HEK293 (cell line): ENCODE results near the gene SOX9.

Experiments used
- CTCF ChIA-PET: fragments of 350-600 bp; formaldehyde crosslinking; extraction: SDS; loops from one replicate; lab custom pipeline; 2021; ENCODE audit warnings: antibody characterized with exemption; lab: Yijun Ruan, JAX
- POLR2A ChIA-PET: fragments of 300-600 bp; formaldehyde crosslinking; extraction: SDS; loops from one replicate; lab custom pipeline; 2020; ENCODE audit warnings: antibody characterized with exemption, inconsistent platforms; lab: Yijun Ruan, JAX
- H3K27ac ChIP-seq: fragments of 200-500 bp; sonication (Bioruptor generic); 2 replicates; pipeline ENCODE4 v1.5.1; 2014; ENCODE audit warnings: low read depth, low read length, control low read depth, inconsistent platforms; ENCODE audit errors: extremely low read depth
- H3K36me3 ChIP-seq, 2 experiments: fragments of 200-500 bp in 1 of 2; sonication (Bioruptor generic) in 1 of 2; 1 replicate in 1 of 2; 2 replicates in 1 of 2; pipeline ENCODE4 v1.5.1; 2014 to 2017; ENCODE audit warnings: inconsistent platforms in 2 of 2, low read length in 2 of 2; ENCODE audit not compliant: control insufficient read depth in 2 of 2, insufficient read depth in 1 of 2
- H3K4me1 ChIP-seq: fragments of 200-500 bp; sonication (Bioruptor generic); 2 replicates; pipeline ENCODE4 v1.5.1; 2014; ENCODE audit warnings: mild to moderate bottlenecking, low read length, inconsistent platforms; ENCODE audit not compliant: control insufficient read depth, insufficient read depth
- H3K4me3 ChIP-seq: 2 replicates; pipeline ENCODE4 v1.5.1; 2011; ENCODE audit warnings: low read depth, mild to moderate bottlenecking, control low read depth, low read length, moderate library complexity
- H3K9me3 ChIP-seq: fragments of 200-500 bp; sonication (Bioruptor generic); 2 replicates; pipeline ENCODE4 v1.5.1; 2014; ENCODE audit warnings: low read depth, low read length, inconsistent platforms; ENCODE audit not compliant: control insufficient read depth, insufficient read depth
- HOXA7 ChIP-seq: sonication (generic); formaldehyde crosslinking; IDR thresholded peaks from 2 replicates; pipeline ENCODE4 v1.8.1; 2022; ENCODE audit warnings: missing genetic modification reagents, borderline replicate concordance
- KLF1 ChIP-seq: fragments of 450-650 bp; formaldehyde crosslinking; IDR thresholded peaks from 2 replicates; pipeline ENCODE4 v1.5.1; 2016; ENCODE audit warnings: missing biosample characterization, missing genetic modification characterization
- SP3 ChIP-seq: fragments of 450-650 bp; formaldehyde crosslinking; IDR thresholded peaks from 2 replicates; pipeline ENCODE4 v1.5.1; 2016; ENCODE audit warnings: missing biosample characterization, missing genetic modification characterization
- ZBTB11 ChIP-seq: fragments of 450-650 bp; formaldehyde crosslinking; conservative IDR thresholded peaks from 2 replicates; pipeline ENCODE4 v1.5.1; 2016; ENCODE audit warnings: low read depth, missing biosample characterization, missing genetic modification characterization
- ZBTB20 ChIP-seq: fragments of 450-650 bp; formaldehyde crosslinking; IDR thresholded peaks from 2 replicates; pipeline ENCODE4 v1.5.1; 2016; ENCODE audit warnings: missing biosample characterization, missing genetic modification characterization
- ZEB2 ChIP-seq: fragments of 450-650 bp; formaldehyde crosslinking; IDR thresholded peaks from 2 replicates; pipeline ENCODE4 v1.5.1; 2016; ENCODE audit warnings: missing biosample characterization, missing genetic modification characterization
- ZFHX2 ChIP-seq: fragments of 450-650 bp; formaldehyde crosslinking; conservative IDR thresholded peaks from 2 replicates; pipeline ENCODE4 v1.5.1; 2016; ENCODE audit warnings: missing biosample characterization, missing genetic modification characterization
- ZNF132 ChIP-seq: fragments of 450-650 bp; formaldehyde crosslinking; IDR thresholded peaks from 2 replicates; pipeline ENCODE4 v1.5.1; 2017; ENCODE audit warnings: missing biosample characterization, missing genetic modification characterization, borderline replicate concordance
- ZNF23 ChIP-seq: fragments of 450-650 bp; formaldehyde crosslinking; IDR thresholded peaks from 2 replicates; pipeline ENCODE4 v1.5.1; 2016; ENCODE audit warnings: missing biosample characterization, missing genetic modification characterization, borderline replicate concordance
- ZNF350 ChIP-seq: fragments of 450-650 bp; formaldehyde crosslinking; IDR thresholded peaks from 2 replicates; pipeline ENCODE4 v1.5.0; 2017; ENCODE audit warnings: missing biosample characterization, mild to moderate bottlenecking, missing genetic modification characterization
- ZNF394 ChIP-seq: fragments of 450-650 bp; formaldehyde crosslinking; IDR thresholded peaks from 2 replicates; pipeline ENCODE4 v1.5.1; 2016; ENCODE audit warnings: missing biosample characterization, missing genetic modification characterization, mild to moderate bottlenecking, moderate library complexity, borderline replicate concordance
- ZNF501 ChIP-seq: fragments of 450-650 bp; formaldehyde crosslinking; IDR thresholded peaks from 2 replicates; pipeline ENCODE4 v1.5.1; 2016; ENCODE audit warnings: missing biosample characterization, missing genetic modification characterization
- ZNF558 ChIP-seq: fragments of 450-650 bp; formaldehyde crosslinking; IDR thresholded peaks from 2 replicates; pipeline ENCODE4 v1.5.1; 2016; ENCODE audit warnings: missing biosample characterization, missing genetic modification characterization
- ZNF658 ChIP-seq: fragments of 450-650 bp; formaldehyde crosslinking; IDR thresholded peaks from 2 replicates; pipeline ENCODE4; 2016; ENCODE audit warnings: missing biosample characterization, missing genetic modification characterization
- ZNF677 ChIP-seq: fragments of 450-650 bp; IDR thresholded peaks from 2 replicates; pipeline ENCODE4 v1.5.0; 2018; ENCODE audit warnings: missing biosample characterization, mild to moderate bottlenecking, missing genetic modification characterization, moderate library complexity
- ZSCAN23 ChIP-seq: fragments of 450-650 bp; formaldehyde crosslinking; IDR thresholded peaks from 2 replicates; pipeline ENCODE4 v1.5.1; 2016; ENCODE audit warnings: missing biosample characterization, missing genetic modification characterization
- TF ChIP-seq, protein P1 (sequence below): fragments of 450-650 bp; formaldehyde crosslinking; IDR thresholded peaks from 2 replicates; pipeline ENCODE4 v1.5.1; 2016; ENCODE audit warnings: missing biosample characterization, missing genetic modification characterization
- TF ChIP-seq, protein P2 (sequence below): fragments of 450-650 bp; formaldehyde crosslinking; IDR thresholded peaks from 2 replicates; pipeline ENCODE4 v1.5.1; 2016; ENCODE audit warnings: missing biosample characterization, missing genetic modification characterization
- TF ChIP-seq, protein P3 (sequence below): fragments of 450-650 bp; formaldehyde crosslinking; IDR thresholded peaks from 2 replicates; pipeline ENCODE4 v1.5.1; 2016; ENCODE audit warnings: missing biosample characterization, missing genetic modification characterization, low read depth
- TF ChIP-seq, protein P4 (sequence below): fragments of 450-650 bp; formaldehyde crosslinking; IDR thresholded peaks from 2 replicates; pipeline ENCODE4 v1.5.0; 2017; ENCODE audit warnings: missing biosample characterization, missing genetic modification characterization, borderline replicate concordance

Gene SOX9

DNA sequence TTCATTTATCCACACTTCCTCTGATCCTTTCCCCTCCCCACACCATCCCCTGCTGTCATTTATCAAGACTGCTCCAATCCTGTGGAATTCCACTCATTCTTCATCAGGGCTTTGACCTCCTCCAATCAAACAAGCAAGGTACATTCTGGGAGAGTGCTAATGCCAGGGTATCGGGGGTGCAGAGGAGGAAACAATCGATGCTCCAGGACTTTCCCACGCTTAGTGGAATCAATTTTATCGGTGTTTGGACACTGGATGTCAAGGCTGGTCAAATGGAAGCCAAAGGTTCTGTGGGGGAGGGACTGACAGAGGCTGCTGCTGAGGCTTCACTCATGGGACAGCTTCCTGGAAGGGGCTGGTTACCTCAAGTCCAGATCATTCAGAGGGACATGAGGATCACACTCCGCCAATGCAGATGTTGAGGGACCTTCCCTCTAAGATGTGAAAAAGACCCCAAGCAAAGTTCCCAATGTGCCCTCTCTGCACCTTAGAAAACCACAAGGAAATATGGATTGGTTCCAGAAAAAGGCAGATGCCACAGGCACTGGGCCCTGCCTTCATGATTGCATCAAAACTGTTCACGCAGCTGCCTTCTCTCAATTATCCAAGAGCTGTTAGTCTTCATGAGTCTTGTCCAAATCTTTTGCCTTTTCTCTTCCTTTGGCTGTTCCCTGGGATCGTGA lies 44.7 kb upstream of the SOX9 start:
- Histone ChIP-seq H3K36me3 (no peaks in the 10 kb centered on the region), H3K27ac (no peak overlapping the region), H3K4me3 (no peak overlapping the region), H3K4me1 (no peaks in the 10 kb centered on the region), H3K9me3 (no peaks in the 10 kb centered on the region)
- ChIA-PET CTCF (interaction anchor here (0.6 to 1.8 kb wide), 3 partner anchors 10 to 607 kb away, joined by 3 to 10 read pairs (median 4); no protein-coding TSS in a partner anchor), POLR2A (no interaction called here)
- TF ChIP-seq ZNF558 (tag by site-specific recombination), result no peak
- no peak for TF ChIP-seq ZNF132 (tag by site-specific recombination)
- TF ChIP-seq ZNF23 (tag by site-specific recombination), result no peak
- no peak for TF ChIP-seq ZNF658 (tag by site-specific recombination)
- TF ChIP-seq, protein P1, sequence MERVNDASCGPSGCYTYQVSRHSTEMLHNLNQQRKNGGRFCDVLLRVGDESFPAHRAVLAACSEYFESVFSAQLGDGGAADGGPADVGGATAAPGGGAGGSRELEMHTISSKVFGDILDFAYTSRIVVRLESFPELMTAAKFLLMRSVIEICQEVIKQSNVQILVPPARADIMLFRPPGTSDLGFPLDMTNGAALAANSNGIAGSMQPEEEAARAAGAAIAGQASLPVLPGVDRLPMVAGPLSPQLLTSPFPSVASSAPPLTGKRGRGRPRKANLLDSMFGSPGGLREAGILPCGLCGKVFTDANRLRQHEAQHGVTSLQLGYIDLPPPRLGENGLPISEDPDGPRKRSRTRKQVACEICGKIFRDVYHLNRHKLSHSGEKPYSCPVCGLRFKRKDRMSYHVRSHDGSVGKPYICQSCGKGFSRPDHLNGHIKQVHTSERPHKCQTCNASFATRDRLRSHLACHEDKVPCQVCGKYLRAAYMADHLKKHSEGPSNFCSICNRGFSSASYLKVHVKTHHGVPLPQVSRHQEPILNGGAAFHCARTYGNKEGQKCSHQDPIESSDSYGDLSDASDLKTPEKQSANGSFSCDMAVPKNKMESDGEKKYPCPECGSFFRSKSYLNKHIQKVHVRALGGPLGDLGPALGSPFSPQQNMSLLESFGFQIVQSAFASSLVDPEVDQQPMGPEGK (tag by site-specific recombination), result no peak
- TF ChIP-seq ZFHX2, result no peak
- no peak for TF ChIP-seq ZBTB11 (tag by site-specific recombination)

GRCh38 chr17:72076678-72077030 lies 44.2 kb upstream of the SOX9 start:
- Histone ChIP-seq H3K9me3 (no peaks in the 10 kb centered on the region), H3K4me3 (no peak overlapping the region), H3K36me3 (no peaks in the 10 kb centered on the region), H3K27ac (no peak overlapping the region), H3K4me1 (no peaks in the 10 kb centered on the region)
- CTCF ChIA-PET, result interaction anchor here (0.6 to 1.8 kb wide), 4 partner anchors 10 to 607 kb away, joined by 3 to 10 read pairs (median 3); no protein-coding TSS in a partner anchor
- POLR2A ChIA-PET, result no interaction called here
- TF ChIP-seq ZNF394 (tag by site-specific recombination), result no peak
- TF ChIP-seq, protein P2, sequence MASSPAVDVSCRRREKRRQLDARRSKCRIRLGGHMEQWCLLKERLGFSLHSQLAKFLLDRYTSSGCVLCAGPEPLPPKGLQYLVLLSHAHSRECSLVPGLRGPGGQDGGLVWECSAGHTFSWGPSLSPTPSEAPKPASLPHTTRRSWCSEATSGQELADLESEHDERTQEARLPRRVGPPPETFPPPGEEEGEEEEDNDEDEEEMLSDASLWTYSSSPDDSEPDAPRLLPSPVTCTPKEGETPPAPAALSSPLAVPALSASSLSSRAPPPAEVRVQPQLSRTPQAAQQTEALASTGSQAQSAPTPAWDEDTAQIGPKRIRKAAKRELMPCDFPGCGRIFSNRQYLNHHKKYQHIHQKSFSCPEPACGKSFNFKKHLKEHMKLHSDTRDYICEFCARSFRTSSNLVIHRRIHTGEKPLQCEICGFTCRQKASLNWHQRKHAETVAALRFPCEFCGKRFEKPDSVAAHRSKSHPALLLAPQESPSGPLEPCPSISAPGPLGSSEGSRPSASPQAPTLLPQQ, result no peak
- TF ChIP-seq ZNF501 (tag by site-specific recombination), result no peak
- TF ChIP-seq ZEB2 (tag by site-specific recombination), result no peak
- no peak for TF ChIP-seq KLF1 (tag by site-specific recombination)
- TF ChIP-seq SP3 (tag by site-specific recombination), result no peak
- TF ChIP-seq ZNF677 (tag by site-specific recombination), result no peak
- no peak for TF ChIP-seq ZSCAN23 (tag by site-specific recombination)
- TF ChIP-seq, protein P3, sequence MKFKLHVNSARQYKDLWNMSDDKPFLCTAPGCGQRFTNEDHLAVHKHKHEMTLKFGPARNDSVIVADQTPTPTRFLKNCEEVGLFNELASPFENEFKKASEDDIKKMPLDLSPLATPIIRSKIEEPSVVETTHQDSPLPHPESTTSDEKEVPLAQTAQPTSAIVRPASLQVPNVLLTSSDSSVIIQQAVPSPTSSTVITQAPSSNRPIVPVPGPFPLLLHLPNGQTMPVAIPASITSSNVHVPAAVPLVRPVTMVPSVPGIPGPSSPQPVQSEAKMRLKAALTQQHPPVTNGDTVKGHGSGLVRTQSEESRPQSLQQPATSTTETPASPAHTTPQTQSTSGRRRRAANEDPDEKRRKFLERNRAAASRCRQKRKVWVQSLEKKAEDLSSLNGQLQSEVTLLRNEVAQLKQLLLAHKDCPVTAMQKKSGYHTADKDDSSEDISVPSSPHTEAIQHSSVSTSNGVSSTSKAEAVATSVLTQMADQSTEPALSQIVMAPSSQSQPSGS (tag by site-specific recombination), result no peak
- no peak for TF ChIP-seq ZNF350 (tag by site-specific recombination)
- TF ChIP-seq ZBTB20 (tag by site-specific recombination), result no peak
- TF ChIP-seq, protein P4, sequence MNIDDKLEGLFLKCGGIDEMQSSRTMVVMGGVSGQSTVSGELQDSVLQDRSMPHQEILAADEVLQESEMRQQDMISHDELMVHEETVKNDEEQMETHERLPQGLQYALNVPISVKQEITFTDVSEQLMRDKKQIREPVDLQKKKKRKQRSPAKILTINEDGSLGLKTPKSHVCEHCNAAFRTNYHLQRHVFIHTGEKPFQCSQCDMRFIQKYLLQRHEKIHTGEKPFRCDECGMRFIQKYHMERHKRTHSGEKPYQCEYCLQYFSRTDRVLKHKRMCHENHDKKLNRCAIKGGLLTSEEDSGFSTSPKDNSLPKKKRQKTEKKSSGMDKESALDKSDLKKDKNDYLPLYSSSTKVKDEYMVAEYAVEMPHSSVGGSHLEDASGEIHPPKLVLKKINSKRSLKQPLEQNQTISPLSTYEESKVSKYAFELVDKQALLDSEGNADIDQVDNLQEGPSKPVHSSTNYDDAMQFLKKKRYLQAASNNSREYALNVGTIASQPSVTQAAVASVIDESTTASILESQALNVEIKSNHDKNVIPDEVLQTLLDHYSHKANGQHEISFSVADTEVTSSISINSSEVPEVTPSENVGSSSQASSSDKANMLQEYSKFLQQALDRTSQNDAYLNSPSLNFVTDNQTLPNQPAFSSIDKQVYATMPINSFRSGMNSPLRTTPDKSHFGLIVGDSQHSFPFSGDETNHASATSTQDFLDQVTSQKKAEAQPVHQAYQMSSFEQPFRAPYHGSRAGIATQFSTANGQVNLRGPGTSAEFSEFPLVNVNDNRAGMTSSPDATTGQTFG, result no peak
- TF ChIP-seq HOXA7, result no peak
